H1 (cell line): ENCODE results near the gene FBXO45. TPM values are rescaled to one million over a fixed set of nuclear protein-coding genes. Genes with fewer than 3 reads are reported as not detected.

ENCODE experiments used
- CTCF ChIA-PET: fragments of 300-600 bp; sonication (Branson Sonifier 250); formaldehyde crosslinking; loops from one replicate; lab custom pipeline; 2021; ENCODE audit not compliant: partially characterized antibody; lab: Charles Lee
- POLR2A ChIA-PET: fragments of 300-600 bp; sonication (Branson Sonifier 250); formaldehyde crosslinking; loops from one replicate; lab custom pipeline; 2021; ENCODE audit warnings: inconsistent platforms; ENCODE audit not compliant: partially characterized antibody; lab: Charles Lee
- DNase-seq, 2 experiments: peaks; one replicate each; pipeline versions ENCODE4 v3.0.0 to v3.0.0-alpha.2; 2010 to 2022; ENCODE audit warnings: low spot score in 2 of 2, low read depth in 1 of 2, mixed read lengths in 1 of 2
- FAIRE-seq: peaks from 2 replicates; lab custom pipeline; 2011; peaks lifted over from hg19 to GRCh38; lab: Jason Lieb, UNC
- H2AFZ ChIP-seq: 2 replicates; pipeline ENCODE4 v1.8.1; 2012; ENCODE audit warnings: low read length, inconsistent platforms
- H2AK5ac ChIP-seq: 2 replicates; pipeline ENCODE4 v1.6.1; 2013; ENCODE audit warnings: low read depth, low read length
- H2BK120ac ChIP-seq: replicated peaks from 2 replicates; pipeline ENCODE3; 2013; ENCODE audit warnings: low read depth, low read length, inconsistent platforms
- H2BK12ac ChIP-seq: 2 replicates; pipeline ENCODE4 v1.6.1; 2013; ENCODE audit warnings: low read depth, low read length
- H2BK15ac ChIP-seq: 2 replicates; pipeline ENCODE4 v1.6.1; 2013; ENCODE audit warnings: low read length
- H2BK20ac ChIP-seq: 2 replicates; pipeline ENCODE4 v1.6.1; 2013; ENCODE audit warnings: low read length
- H2BK5ac ChIP-seq: 2 replicates; pipeline ENCODE4 v1.6.1; 2013; ENCODE audit warnings: low read depth, low read length
- H3K14ac ChIP-seq: 2 replicates; pipeline ENCODE4 v1.6.1; 2013; ENCODE audit warnings: inconsistent platforms; ENCODE audit not compliant: insufficient read length
- H3K18ac ChIP-seq: 2 replicates; pipeline ENCODE4 v1.6.1; 2013; ENCODE audit warnings: low read length; ENCODE audit errors: extremely low read depth
- H3K23ac ChIP-seq: 2 replicates; pipeline ENCODE4 v1.6.1; 2013; ENCODE audit warnings: inconsistent platforms; ENCODE audit not compliant: insufficient read length
- H3K23me2 ChIP-seq: 2 replicates; pipeline ENCODE4 v1.6.1; 2013; ENCODE audit warnings: low read depth, low read length
- H3K27ac ChIP-seq: 2 replicates; pipeline ENCODE4 v1.6.1; 2011; ENCODE audit warnings: low read depth, low read length, inconsistent platforms
- H3K27me3 ChIP-seq, 4 experiments: replicated peaks in 1 of 4; 1 replicate in 1 of 4; 2 replicates in 3 of 4; pipeline versions ENCODE4 v1.6.1 to v1.8.1; 2011 to 2013; ENCODE audit warnings: low read length in 3 of 4, mild to moderate bottlenecking in 3 of 4, inconsistent platforms in 2 of 4, mixed read lengths in 2 of 4, moderate library complexity in 1 of 4; ENCODE audit not compliant: control insufficient read depth in 3 of 4, insufficient read depth in 3 of 4; ENCODE audit errors: extremely low read depth in 1 of 4
- H3K36me3 ChIP-seq, 4 experiments: 2 replicates each; pipeline versions ENCODE4 v1.6.1 to v1.8.1; 2011 to 2013; ENCODE audit warnings: mild to moderate bottlenecking in 4 of 4, low read length in 3 of 4, moderate library complexity in 2 of 4, control low read depth in 1 of 4, inconsistent platforms in 1 of 4; ENCODE audit not compliant: insufficient read depth in 4 of 4, control insufficient read depth in 2 of 4
- H3K4ac ChIP-seq: replicated peaks from 2 replicates; pipeline ENCODE3; 2013; ENCODE audit warnings: low read length, low read depth, mixed read lengths, inconsistent platforms; ENCODE audit not compliant: insufficient read length
- H3K4me1 ChIP-seq, 4 experiments: replicated peaks in 1 of 4; 1 replicate in 1 of 4; 2 replicates in 3 of 4; pipeline versions ENCODE4 v1.6.1 to v1.8.1; 2011 to 2013; ENCODE audit warnings: low read length in 3 of 4, inconsistent platforms in 2 of 4, mixed read lengths in 1 of 4; ENCODE audit not compliant: insufficient read depth in 4 of 4, control insufficient read depth in 3 of 4
- H3K4me2 ChIP-seq, 2 experiments: 2 replicates each; pipeline versions ENCODE4 v1.6.1 to v1.8.1; 2011 to 2013; ENCODE audit warnings: low read depth in 2 of 2, low read length in 2 of 2, control low read depth in 1 of 2, inconsistent platforms in 1 of 2, mild to moderate bottlenecking in 1 of 2; ENCODE audit not compliant: insufficient read depth in 1 of 2
- H3K4me3 ChIP-seq, 4 experiments: fragments of 200-600, 300-600 bp in 1 of 4; sonication (generic), shearing (Covaris generic), sonication (Bioruptor Twin) in 1 of 4; 2 replicates each; pipeline versions ENCODE4 v1.5.1 to v1.8.1; 2011 to 2016; ENCODE audit warnings: low read length in 4 of 4, low read depth in 3 of 4, control low read depth in 2 of 4, inconsistent platforms in 2 of 4, mild to moderate bottlenecking in 2 of 4, mixed read lengths in 1 of 4, moderate library complexity in 1 of 4; ENCODE audit not compliant: insufficient read depth in 2 of 4; ENCODE audit errors: extremely low read depth in 1 of 4
- H3K56ac ChIP-seq: replicated peaks from 2 replicates; pipeline ENCODE3; 2013; ENCODE audit warnings: low read depth, mild to moderate bottlenecking, mixed read lengths, low read length, inconsistent platforms; ENCODE audit not compliant: insufficient read length
- H3K79me1 ChIP-seq: 2 replicates; pipeline ENCODE4 v1.6.1; 2013; ENCODE audit warnings: low read depth, low read length, control low read depth
- H3K79me2 ChIP-seq, 2 experiments: 2 replicates each; pipeline versions ENCODE4 v1.6.1 to v1.8.1; 2012 to 2013; ENCODE audit warnings: low read length in 2 of 2, mild to moderate bottlenecking in 2 of 2, inconsistent platforms in 1 of 2; ENCODE audit not compliant: insufficient read depth in 2 of 2, control insufficient read depth in 1 of 2
- H3K9ac ChIP-seq, 4 experiments: replicated peaks in 1 of 4; 1 replicate in 1 of 4; 2 replicates in 3 of 4; pipeline versions ENCODE4 v1.6.1 to v1.8.1; 2011 to 2013; ENCODE audit warnings: low read depth in 3 of 4, low read length in 3 of 4, control low read depth in 2 of 4, mild to moderate bottlenecking in 2 of 4, moderate library complexity in 2 of 4, inconsistent platforms in 1 of 4; ENCODE audit errors: extremely low read depth in 1 of 4
- H3K9me3 ChIP-seq, 2 experiments: 2 replicates each; pipeline versions ENCODE4 v1.6.1 to v1.8.1; 2012 to 2013; ENCODE audit warnings: mild to moderate bottlenecking in 2 of 2, moderate library complexity in 2 of 2, control low read depth in 1 of 2, inconsistent platforms in 1 of 2, low read depth in 1 of 2, low read length in 1 of 2, mixed read lengths in 1 of 2; ENCODE audit not compliant: insufficient read depth in 2 of 2
- H4K20me1 ChIP-seq, 2 experiments: replicated peaks in 1 of 2; 2 replicates each; pipeline versions ENCODE3 to v1.8.1; 2011 to 2013; ENCODE audit warnings: inconsistent platforms in 2 of 2, low read length in 2 of 2, mild to moderate bottlenecking in 1 of 2; ENCODE audit not compliant: insufficient read depth in 2 of 2, control insufficient read depth in 1 of 2
- H4K5ac ChIP-seq: 2 replicates; pipeline ENCODE4 v1.6.1; 2013; ENCODE audit warnings: low read length, low read depth, mixed read lengths, inconsistent platforms; ENCODE audit not compliant: insufficient read length
- H4K8ac ChIP-seq: 2 replicates; pipeline ENCODE4 v1.8.0; 2013; ENCODE audit warnings: mild to moderate bottlenecking, moderate library complexity, low read length, inconsistent platforms; ENCODE audit not compliant: insufficient read depth; ENCODE audit errors: extremely low read depth
- H4K91ac ChIP-seq: replicated peaks from 2 replicates; pipeline ENCODE3; 2013; ENCODE audit warnings: low read length, mixed read lengths, inconsistent platforms; ENCODE audit not compliant: insufficient read length
- BCL11A ChIP-seq, 2 experiments: IDR thresholded peaks; one replicate each; pipeline ENCODE4 v1.6.1; 2011; ENCODE audit warnings: low read depth in 2 of 2, low read length in 2 of 2, mild to moderate bottlenecking in 2 of 2
- CEBPB ChIP-seq: IDR thresholded peaks from 2 replicates; pipeline ENCODE4 v1.6.1; 2012; ENCODE audit warnings: low read depth, low read length
- CTCF ChIP-seq, 3 experiments: IDR thresholded peaks; 1 replicate in 2 of 3; 2 replicates in 1 of 3; pipeline versions ENCODE4 v1.5.1 to v1.6.1; 2011; ENCODE audit warnings: low read length in 3 of 3, mild to moderate bottlenecking in 3 of 3, inconsistent platforms in 2 of 3, low read depth in 1 of 3, moderate library complexity in 1 of 3; ENCODE audit not compliant: insufficient read depth in 1 of 3; ENCODE audit errors: control extremely low read depth in 1 of 3
- EGR1 ChIP-seq: IDR thresholded peaks from 2 replicates; pipeline ENCODE4 v1.6.1; 2011; ENCODE audit warnings: low read depth, low read length, borderline replicate concordance
- NRF1 ChIP-seq: IDR thresholded peaks from 2 replicates; pipeline ENCODE4 v1.6.1; 2011; ENCODE audit warnings: mild to moderate bottlenecking, low read depth, low read length, improper control_type of control experiment
- RNF2 ChIP-seq: fragments of 200-900, 300-1000 bp; sonication (generic); IDR thresholded peaks from 2 replicates; pipeline ENCODE4 v1.7.1; 2016; ENCODE audit warnings: borderline replicate concordance, low read depth, mild to moderate bottlenecking, antibody characterized with exemption, low read length; ENCODE audit not compliant: poor library complexity, severe bottlenecking; ENCODE audit errors: missing control alignments
- SIN3A ChIP-seq, 2 experiments: IDR thresholded peaks in 1 of 2; conservative IDR thresholded peaks in 1 of 2; 2 replicates each; pipeline ENCODE4 v1.6.1; 2011 to 2012; ENCODE audit warnings: low read length in 2 of 2, improper control_type of control experiment in 1 of 2, low read depth in 1 of 2, mild to moderate bottlenecking in 1 of 2
- SUZ12 ChIP-seq: fragments of 200-600 bp; sonication (generic); IDR thresholded peaks from 2 replicates; pipeline ENCODE4 v1.6.1; 2012; ENCODE audit warnings: mild to moderate bottlenecking, inconsistent platforms, low read length, moderate library complexity, mixed read lengths
- WGBS, 2 experiments: shearing (Covaris generic) in 1 of 2; methylation state at CpG; one replicate each; pipeline versions ENCODE4 v1.1.6 to v1.1.7; 2013 to 2015; ENCODE audit warnings: low lambda C conversion rate in 2 of 2, mixed read lengths in 2 of 2, inconsistent platforms in 1 of 2, low coverage in 1 of 2, missing lambda C conversion rate in 1 of 2; ENCODE audit not compliant: insufficient replicate concordance in 2 of 2, insufficient coverage in 1 of 2, insufficient read length in 1 of 2; ENCODE audit errors: extremely low coverage in 1 of 2, missing lambda C conversion rate in 1 of 2; 5-methylcytosine and 5-hydroxymethylcytosine counted together
- polyA plus RNA-seq, 7 experiments: library from polyadenylated mRNA; depleted of rRNA in 3 of 7; stranded (reverse) in 5 of 7; unstranded in 2 of 7; fragments of >200 nt in 5 of 7; fragments of 200-250 nt in 2 of 7; gene quantifications; 1 replicate in 5 of 7; 2 replicates in 1 of 7; 4 replicates in 1 of 7; pipeline versions ENCODE4 v1.2.1 to v1.2.3, GENCODE V29; 2011 to 2013; ENCODE audit warnings: missing spikeins in 2 of 7, mixed read lengths in 2 of 7
- total RNA-seq: library from RNA; stranded (reverse); fragmentation: NEBNext Ultra II Directional; extraction: Animal tissue kit (Norgen Biotek cat#: 25700); gene quantifications from 2 replicates; pipeline ENCODE4 v1.2.1, GENCODE V29; 2021
- TF ChIP-seq, protein P1 (sequence below): IDR thresholded peaks from 2 replicates; pipeline ENCODE4 v1.6.1; 2011; ENCODE audit warnings: low read length, improper control_type of control experiment

Gene FBXO45
- total and polyA plus RNA-seq, 2 of the 8 experiments (the other 6 are each of a cell fraction or from before 2014, with no cell fraction given): 5.2 to 19.4 TPM

GRCh38 chr3:196634224-196634623 lies 65.8 kb downstream of the FBXO45 start:
- no peaks in the 10 kb centered on the region for H4K20me1 ChIP-seq
- TF ChIP-seq, protein P1, sequence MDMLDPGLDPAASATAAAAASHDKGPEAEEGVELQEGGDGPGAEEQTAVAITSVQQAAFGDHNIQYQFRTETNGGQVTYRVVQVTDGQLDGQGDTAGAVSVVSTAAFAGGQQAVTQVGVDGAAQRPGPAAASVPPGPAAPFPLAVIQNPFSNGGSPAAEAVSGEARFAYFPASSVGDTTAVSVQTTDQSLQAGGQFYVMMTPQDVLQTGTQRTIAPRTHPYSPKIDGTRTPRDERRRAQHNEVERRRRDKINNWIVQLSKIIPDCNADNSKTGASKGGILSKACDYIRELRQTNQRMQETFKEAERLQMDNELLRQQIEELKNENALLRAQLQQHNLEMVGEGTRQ: no peak
- TF ChIP-seq CTCF (IDR thresholded peaks at IDR 0.05; ENCODE audit: control extremely low read depth in 1 of 3, insufficient read depth in 1 of 3, low read depth in 1 of 3, low read length in 3 of 3) (no peak), CEBPB (no peak), EGR1 (no peak), RNF2 (no peak), NRF1 (no peak), SUZ12 (no peak), SIN3A (conservative IDR thresholded peaks at IDR 0.05 in 1 of 2, IDR thresholded peaks at IDR 0.05 in 1 of 2; ENCODE audit: low read depth in 1 of 2, low read length in 2 of 2) (no peak), BCL11A (IDR thresholded peaks at IDR 0.05; ENCODE audit: low read depth in 2 of 2, low read length in 2 of 2) (no peak)

More at GRCh38 chr3:196634224-196634623, 65.8 kb downstream of the FBXO45 start:
- Histone ChIP-seq H2BK12ac (0 out of 2 replicates have a peak overlapping the region, but pooled peaks have one; percentile 70), H3K4ac (peak overlapping the region; percentile 62), H3K4me2 (no peak overlapping the region), H3K56ac (no peak overlapping the region), H3K18ac (no peak overlapping the region), H2BK20ac (no peak overlapping the region), H2AK5ac (no peak overlapping the region), H2BK15ac (no peak overlapping the region), H3K4me1 (peaks cover 8 to 19% (median 13%) of the 10 kb centered on the region in 4 experiments), H3K4me3 (no peak overlapping the region), H3K27ac (no peak overlapping the region), H3K79me1 (no peaks in the 10 kb centered on the region; the same call in 1 of the 2 replicates), H3K79me2 (no peaks in the 10 kb centered on the region), H3K23me2 (peaks cover 8% of the 10 kb centered on the region), H2BK120ac (no peak overlapping the region), H3K9me3 (no peaks in the 10 kb centered on the region), H2AFZ (no peak overlapping the region), H4K91ac (peak overlapping the region; percentile 63), H4K8ac (no peak overlapping the region), H3K9ac (no peak overlapping the region), H3K36me3 (no peaks in the 10 kb centered on the region), H3K27me3 (peaks cover 0 to 4% (median 3%) of the 10 kb centered on the region in 4 experiments; a peak in 4 of 7 replicates), H3K14ac (no peak overlapping the region), H3K23ac (no peak overlapping the region), H4K5ac (peak overlapping the region; percentile 14), H2BK5ac (no peak overlapping the region)
- FAIRE-seq (no peak), DNase-seq (no peak)
- 83% methylated on average over 5 of the region's 10 CpGs; no CpG with 5 or more reads in 1 of the 2 experiments for WGBS, 2 experiments
- POLR2A ChIA-PET: interaction anchor here (0.6 to 3.7 kb wide), 4 partner anchors 10 to 51 kb away, joined by 4 to 28 read pairs (median 8); no protein-coding TSS in a partner anchor
- CTCF ChIA-PET: interaction anchor here (1.6 kb wide), 1 partner anchor 25 kb away, joined by 3 read pairs; no protein-coding TSS in a partner anchor
